Kidney glomerular epithelial cell (primary cell): ENCODE data around the gene HDHD5.
"Not testable (repeated sequence)": the region's sequence is repeated elsewhere in the genome, so short reads cannot be mapped to it uniquely, and the experiment has no call there.

ENCODE experiments used
- DNase-seq: peaks from one replicate; lab custom pipeline; 2025; lab: John Stamatoyannopoulos, UW

HDHD5 gene

GRCh38 chr22:17155941-17156340, 3.1 kb downstream of the HDHD5 start:
- no peak for DNase-seq

DNA sequence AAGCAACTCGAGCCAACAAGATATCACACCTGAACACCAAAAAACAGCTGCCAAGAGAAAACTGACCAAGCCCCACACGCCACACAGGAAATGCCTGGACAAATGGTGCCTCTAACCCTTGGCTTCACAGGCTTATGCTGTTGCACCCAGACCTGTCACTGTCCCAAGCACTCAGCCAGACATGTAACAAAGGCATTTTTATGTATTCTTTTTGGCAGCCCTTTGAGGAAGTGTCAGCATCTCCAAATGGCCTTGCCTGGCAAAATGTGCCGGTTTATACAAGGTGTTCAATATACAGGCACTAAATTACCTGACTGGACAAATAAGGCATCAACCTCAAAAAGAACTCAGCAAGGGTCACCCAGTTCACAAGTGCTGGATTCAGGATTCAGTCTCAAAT, 6.1 kb downstream of the HDHD5 start:
- no peak for DNase-seq

DNA sequence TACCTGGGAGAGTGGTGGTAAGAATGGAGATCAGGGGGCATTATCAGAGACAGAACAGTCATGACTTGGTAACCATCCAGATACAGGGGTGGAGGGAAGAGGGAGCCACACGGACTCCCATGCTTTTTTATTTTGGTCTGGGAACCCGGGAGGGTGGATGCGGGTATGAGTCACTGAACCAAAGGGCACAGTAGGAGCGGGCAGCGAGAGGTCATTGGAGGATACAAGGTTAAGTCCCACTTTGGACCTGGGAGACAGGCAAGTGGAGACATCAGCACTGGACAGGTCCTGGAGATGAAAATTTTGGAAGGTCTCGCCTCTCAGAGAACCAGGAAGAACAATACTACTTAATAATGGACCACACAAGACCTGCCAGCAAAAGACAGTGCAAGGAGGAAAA, 6.7 kb downstream of the HDHD5 start:
- no peak for DNase-seq

- DNase-seq: no peak
Measured at GRCh38 chr22:17149076-17149815, 9.8 kb downstream of the HDHD5 start.

GRCh38 chr22:17147458-17147857, 11.6 kb downstream of the HDHD5 start:
- DNase-seq: not testable (repeated sequence)

GRCh38 chr22:17145021-17145680, 13.9 kb downstream of the HDHD5 start:
- DNase-seq: no peak

DNA sequence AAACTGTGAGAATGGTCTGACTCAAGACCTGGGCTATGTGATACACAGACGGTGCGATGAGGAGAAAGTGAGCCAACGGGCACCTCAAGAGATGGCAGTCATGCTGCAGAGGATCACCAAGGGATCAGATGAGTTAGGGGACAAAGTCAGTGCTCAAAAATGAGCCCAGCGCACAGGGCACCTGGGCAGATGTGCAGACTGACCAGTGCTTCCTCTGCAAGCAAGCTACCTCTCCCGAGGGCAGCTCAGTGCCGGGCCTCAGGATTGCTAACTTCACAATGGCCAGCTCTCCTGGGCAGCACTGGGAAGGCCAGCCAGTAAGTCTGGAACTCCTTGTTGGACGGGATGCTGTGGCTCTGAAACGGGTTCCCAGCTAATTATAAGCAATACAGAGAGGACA, 15.3 kb downstream of the HDHD5 start:
- no peak for DNase-seq

DNA sequence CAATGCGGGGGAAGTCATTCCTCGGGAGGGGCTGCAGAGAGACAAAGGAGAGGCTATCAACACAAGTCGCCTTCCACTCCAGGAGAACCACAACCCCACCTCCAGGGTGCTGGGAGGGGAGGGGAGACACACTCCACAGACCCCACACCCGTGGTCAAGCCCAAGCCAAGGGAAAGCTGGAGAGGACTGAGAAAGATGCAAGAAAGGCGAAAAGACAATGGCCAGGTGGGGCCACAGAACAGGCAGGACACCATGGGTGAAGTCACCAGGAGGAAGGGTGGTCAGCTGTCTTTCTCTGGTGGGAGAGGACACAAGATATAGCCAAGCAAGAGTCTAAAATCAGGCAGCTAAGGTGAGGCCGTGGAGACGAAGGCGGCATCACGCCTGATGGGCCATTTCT, 16.0 kb downstream of the HDHD5 start:
- DNase-seq: no peak

DNA sequence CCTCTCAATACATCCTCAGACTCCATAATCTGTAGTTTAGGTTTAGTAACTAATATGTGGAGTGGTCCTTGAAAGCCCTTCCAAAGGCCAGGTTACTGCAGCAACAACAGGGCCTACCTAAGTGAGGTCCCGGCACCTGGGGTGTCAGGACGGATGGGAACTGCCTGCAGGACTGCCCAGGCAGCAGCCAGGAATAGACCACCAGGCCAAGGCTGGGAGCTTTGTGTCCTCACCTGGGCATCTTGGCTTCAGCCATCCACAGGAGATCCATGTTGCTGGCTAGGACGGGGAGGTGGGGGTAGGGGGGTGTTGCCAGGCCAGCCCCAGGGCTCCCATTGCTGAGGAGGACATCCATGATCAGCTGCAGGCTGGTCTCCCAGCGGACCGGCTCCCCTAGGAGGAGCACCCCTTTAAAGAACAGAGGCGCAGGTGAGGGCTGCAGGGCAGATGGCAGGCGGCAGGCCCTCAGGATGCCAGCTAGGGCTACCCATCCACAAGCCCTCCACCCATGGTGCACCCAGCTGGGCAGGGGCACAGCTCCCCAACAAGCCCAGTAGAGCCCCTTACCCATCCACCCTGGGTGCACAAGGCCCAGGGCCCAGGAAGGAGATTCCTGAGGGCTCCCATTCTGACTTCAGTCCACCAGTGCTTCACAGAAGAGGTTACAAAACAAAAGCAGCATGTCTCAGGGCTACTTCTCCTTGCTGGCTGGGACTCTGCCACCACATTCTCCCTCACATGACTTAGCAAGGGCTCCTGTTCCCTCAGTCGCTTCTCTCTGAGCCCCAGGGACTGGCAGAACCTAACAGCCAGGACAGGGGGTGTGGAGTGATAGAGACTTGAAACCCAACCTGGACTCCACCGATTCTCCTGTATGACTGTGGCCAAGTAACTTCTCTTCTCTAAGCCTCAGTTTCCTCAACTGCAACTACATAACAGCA, 18.0 kb downstream of the HDHD5 start:
- DNase-seq: no peak

GRCh38 chr22:17140022-17140421, 19.1 kb downstream of the HDHD5 start:
- no peak for DNase-seq

- DNase-seq: no peak
Measured at GRCh38 chr22:17138513-17138912, 20.6 kb downstream of the HDHD5 start.

- no peak for DNase-seq
Measured at GRCh38 chr22:17137861-17138425, 21.1 kb downstream of the HDHD5 start.

- no peak for DNase-seq
Measured at GRCh38 chr22:17137170-17137569, 21.9 kb downstream of the HDHD5 start.

GRCh38 chr22:17135153-17135760, 23.8 kb downstream of the HDHD5 start:
- no peak for DNase-seq

DNA sequence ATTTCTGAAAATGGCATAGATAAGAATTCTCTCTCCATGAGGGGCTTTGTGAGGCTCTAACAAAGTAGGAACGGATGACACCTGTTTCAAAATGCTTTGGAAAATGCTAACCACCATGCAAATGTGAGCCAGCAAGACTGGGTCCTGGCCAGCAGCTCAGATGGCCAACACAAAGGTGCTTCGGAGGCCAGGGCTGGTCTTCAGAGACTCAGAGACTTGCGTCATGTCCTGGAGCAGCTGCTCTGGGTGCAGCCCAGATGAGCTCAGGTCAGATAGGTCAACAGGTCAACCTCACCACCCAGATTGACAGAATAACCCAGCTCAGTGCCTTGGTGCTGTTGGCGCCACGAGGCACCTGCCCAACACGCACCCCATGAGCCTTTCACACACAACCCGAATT, 25.9 kb downstream of the HDHD5 start:
- DNase-seq: no peak

DNA sequence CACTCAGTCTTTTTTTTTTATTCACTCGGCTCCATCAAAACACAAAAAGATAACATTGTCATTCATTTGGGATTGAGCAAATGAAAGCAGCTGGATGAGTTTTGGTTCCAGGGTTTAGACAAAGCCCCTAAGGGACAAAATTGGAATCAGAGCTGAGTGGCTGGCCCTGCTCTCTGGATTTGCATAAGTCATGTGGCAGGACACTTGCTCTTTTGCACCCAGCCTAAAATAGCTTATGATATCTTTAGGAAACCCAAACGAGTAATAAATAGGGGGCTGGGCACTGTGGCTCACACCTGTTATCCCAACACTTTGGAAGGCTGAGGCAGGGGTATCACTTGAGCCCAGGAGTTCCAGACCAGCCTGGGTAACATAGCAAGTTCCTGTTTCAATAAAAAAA, 27.0 kb downstream of the HDHD5 start:
- no peak for DNase-seq

DNA sequence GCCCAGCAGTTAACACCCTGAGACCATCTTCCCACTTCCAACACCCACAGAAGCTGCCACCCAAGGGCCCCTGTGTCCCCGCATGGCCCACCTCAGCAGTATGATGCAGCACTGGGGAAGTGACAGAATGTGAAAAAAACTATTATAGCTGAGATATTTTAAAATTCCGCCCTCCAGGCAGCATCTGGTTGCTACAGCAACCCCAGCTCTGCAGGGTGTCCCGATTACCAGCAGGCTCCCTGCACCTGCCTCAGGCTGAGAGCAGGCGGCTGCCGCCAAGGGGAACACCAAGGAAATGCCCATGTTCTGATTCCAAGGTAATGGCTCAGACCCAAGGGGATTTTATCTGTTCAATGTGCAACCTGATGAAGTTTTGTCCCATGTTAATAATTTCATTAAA, 27.4 kb downstream of the HDHD5 start:
- DNase-seq: peak; percentile 0

DNA sequence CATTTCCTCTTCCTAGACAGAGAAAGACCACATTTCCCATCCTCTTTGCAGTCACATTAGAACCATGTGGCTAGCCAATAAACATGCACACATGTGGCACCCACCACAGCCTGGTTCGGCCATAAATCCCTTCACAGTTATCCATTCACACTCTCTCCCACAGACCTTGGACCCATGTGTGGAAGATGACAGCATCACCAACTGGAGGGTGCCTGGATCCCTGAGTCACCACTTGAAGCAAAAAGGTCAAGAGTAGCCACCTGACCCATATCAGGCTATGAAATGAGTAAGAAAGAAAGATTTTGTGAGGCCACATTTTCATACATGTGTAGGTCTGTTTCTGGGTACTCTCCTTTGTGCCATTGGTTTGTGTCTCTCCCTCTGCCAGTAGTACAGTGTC, 28.9 kb downstream of the HDHD5 start:
- DNase-seq: peak; percentile 0

- DNase-seq: peak; percentile 4
Measured at GRCh38 chr22:17121233-17122195, 37.6 kb downstream of the HDHD5 start, which contains the start of gene TMEM121B. Gene TMEM121B, minus strand, starts transcription at chr22:17121360. Its CDS starts 233 bp downstream, at chr22:17121127.

- no peak for DNase-seq
Measured at GRCh38 chr22:17120711-17121232, 38.3 kb downstream of the HDHD5 start.
